ENCODE measurements around the gene MOV10. TPM values are rescaled to one million over a fixed set of nuclear protein-coding genes. Genes with fewer than 3 reads are reported as not detected.

Gene MOV10
- total and polyA plus RNA-seq, 2 of the 8 experiments (the other 6 are each of a cell fraction or from before 2014, with no cell fraction given), result 57.3 to 109 TPM

DNA sequence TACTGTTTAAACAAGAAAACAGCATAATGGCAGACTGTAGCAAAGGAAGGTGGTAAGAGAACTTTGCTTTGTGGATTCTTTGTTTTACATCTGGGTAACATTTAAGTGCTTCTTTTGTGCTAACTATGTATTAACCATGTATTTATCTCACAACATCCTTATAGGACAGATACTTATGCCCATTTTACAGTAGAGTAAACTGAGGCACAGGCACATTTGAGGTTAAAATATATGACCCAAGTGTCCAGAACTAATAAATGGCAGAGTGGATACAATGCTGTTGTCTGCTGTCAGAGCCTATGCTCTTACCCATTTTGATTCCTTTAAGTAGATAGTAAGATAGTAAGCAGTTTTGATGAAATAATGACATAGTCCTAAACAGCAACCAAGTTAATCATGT lies 47.6 kb upstream of the MOV10 start:
- H3K9ac ChIP-seq (replicated peaks in 1 of 4; ENCODE audit: extremely low read depth in 1 of 4, low read depth in 3 of 4, low read length in 3 of 4), result no peak overlapping the region
- H3K18ac ChIP-seq (ENCODE audit: extremely low read depth, low read length), result no peak overlapping the region
- no peak overlapping the region for H3K4me2 ChIP-seq (ENCODE audit: insufficient read depth in 1 of 2, low read depth in 2 of 2, low read length in 2 of 2)
- H3K23ac ChIP-seq (ENCODE audit: insufficient read length), result no peak overlapping the region
- H3K56ac ChIP-seq (replicated peaks; ENCODE audit: insufficient read length, low read depth, low read length), result no peak overlapping the region
- FAIRE-seq, result no peak
- peaks cover 18 to 90% of the 10 kb centered on the region in 2 experiments for H3K79me2 ChIP-seq (ENCODE audit: control insufficient read depth in 1 of 2, insufficient read depth in 2 of 2, low read length in 2 of 2)
- H2BK15ac ChIP-seq (ENCODE audit: low read length), result no peak overlapping the region
- no peak overlapping the region for H2BK120ac ChIP-seq (replicated peaks; ENCODE audit: low read depth, low read length)
- H2BK20ac ChIP-seq (ENCODE audit: low read length), result no peak overlapping the region
- H3K79me1 ChIP-seq (ENCODE audit: low read depth, low read length), result peaks cover 3% of the 10 kb centered on the region
- no peaks in the 10 kb centered on the region for H3K23me2 ChIP-seq (ENCODE audit: low read depth, low read length)
- H3K36me3 ChIP-seq (ENCODE audit: control insufficient read depth in 2 of 4, insufficient read depth in 4 of 4, low read length in 3 of 4), result no peaks in the 10 kb centered on the region; a peak in 1 of 8 replicates
- H3K27ac ChIP-seq (ENCODE audit: low read depth, low read length), result no peak overlapping the region
- H4K5ac ChIP-seq (ENCODE audit: insufficient read length, low read depth, low read length), result no peak overlapping the region
- H2BK12ac ChIP-seq (ENCODE audit: low read depth, low read length), result no peak overlapping the region
- H2AK5ac ChIP-seq (ENCODE audit: low read depth, low read length), result no peak overlapping the region
- H4K8ac ChIP-seq (ENCODE audit: extremely low read depth, insufficient read depth, low read length), result no peak overlapping the region
- H3K4me1 ChIP-seq (replicated peaks in 1 of 4; ENCODE audit: control insufficient read depth in 3 of 4, insufficient read depth in 4 of 4, low read length in 3 of 4), result no peaks in the 10 kb centered on the region
- POLR2A ChIA-PET (ENCODE audit: partially characterized antibody), result interaction anchor here (0.6 to 1.6 kb wide), 3 partner anchors 8 to 171 kb away, joined by 3 to 4 read pairs (median 3); partner anchors contain the start of gene ST7L
- no peak overlapping the region for H3K4ac ChIP-seq (replicated peaks; ENCODE audit: insufficient read length, low read depth, low read length)
- CTCF ChIA-PET (ENCODE audit: partially characterized antibody), result interaction anchor here (0.6 kb wide), 1 partner anchor 35 kb away, joined by 4 read pairs; no protein-coding TSS in a partner anchor
- H3K4me3 ChIP-seq (ENCODE audit: extremely low read depth in 1 of 4, insufficient read depth in 2 of 4, low read depth in 3 of 4, low read length in 4 of 4), result no peak overlapping the region
- H3K9me3 ChIP-seq (ENCODE audit: insufficient read depth in 2 of 2, low read depth in 1 of 2, low read length in 1 of 2), result no peaks in the 10 kb centered on the region
- DNase-seq (ENCODE audit: low read depth in 1 of 2, low spot score in 2 of 2), result no peak
- H3K14ac ChIP-seq (ENCODE audit: insufficient read length), result no peak overlapping the region
- peaks cover 7 to 16% of the 10 kb centered on the region in 2 experiments for H4K20me1 ChIP-seq (replicated peaks in 1 of 2; ENCODE audit: control insufficient read depth in 1 of 2, insufficient read depth in 2 of 2, low read length in 2 of 2)
- H2AFZ ChIP-seq (ENCODE audit: low read length), result no peak overlapping the region
- no peak overlapping the region for H2BK5ac ChIP-seq (ENCODE audit: low read depth, low read length)
- H3K27me3 ChIP-seq (replicated peaks in 1 of 4; ENCODE audit: control insufficient read depth in 3 of 4, extremely low read depth in 1 of 4, insufficient read depth in 3 of 4, low read length in 3 of 4), result no peaks in the 10 kb centered on the region
- H4K91ac ChIP-seq (replicated peaks; ENCODE audit: insufficient read length, low read length), result no peak overlapping the region
- TF ChIP-seq JUND (IDR thresholded peaks at IDR 0.05; ENCODE audit: low read length) (no peak), CHD1 (IDR thresholded peaks at IDR 0.05; ENCODE audit: low read depth, low read length) (no peak), KDM1A (IDR thresholded peaks at IDR 0.05; ENCODE audit: borderline replicate concordance, low read length) (no peak), HDAC6 (IDR thresholded peaks at IDR 0.05; ENCODE audit: low read depth, low read length) (no peak), CBX5 (IDR thresholded peaks at IDR 0.05; ENCODE audit: low read depth, low read length) (no peak), TEAD4 (IDR thresholded peaks at IDR 0.05; ENCODE audit: low read depth, low read length) (no peak), CEBPB (IDR thresholded peaks at IDR 0.05; ENCODE audit: low read depth, low read length) (no peak), NRF1 (IDR thresholded peaks at IDR 0.05; ENCODE audit: low read depth, low read length) (no peak), RNF2 (IDR thresholded peaks at IDR 0.05; ENCODE audit: borderline replicate concordance, low read depth, low read length, missing control alignments, poor library complexity, severe bottlenecking) (no peak), SUZ12 (IDR thresholded peaks at IDR 0.05; ENCODE audit: low read length) (no peak), CREB1 (IDR thresholded peaks at IDR 0.05) (no peak), SRF (IDR thresholded peaks at IDR 0.05; ENCODE audit: low read depth, low read length) (no peak), TAF7 (optimal IDR thresholded peaks at IDR 0.05; ENCODE audit: borderline replicate concordance, low read depth, low read length) (no peak), MAFK (IDR thresholded peaks at IDR 0.05; ENCODE audit: low read depth, low read length) (no peak), GABPA (IDR thresholded peaks at IDR 0.05; ENCODE audit: borderline replicate concordance, insufficient read depth, low read length) (no peak), CHD2 (IDR thresholded peaks at IDR 0.05; ENCODE audit: low read length) (no peak), BCL11A (IDR thresholded peaks at IDR 0.05; ENCODE audit: low read depth in 2 of 2, low read length in 2 of 2) (no peak)
